PFSK-1 (cell line): ENCODE results near the gene MKLN1.

Source experiments
- POLR2AphosphoS5 ChIP-seq: IDR thresholded peaks from 2 replicates; pipeline ENCODE4 v1.6.1; 2012; ENCODE audit warnings: low read depth, mild to moderate bottlenecking, control low read depth, low read length, moderate library complexity
- REST ChIP-seq, 2 experiments: IDR thresholded peaks; 2 replicates each; pipeline versions ENCODE4 v1.6.1 to v1.8.0; 2011 to 2012; ENCODE audit warnings: low read depth in 2 of 2, low read length in 2 of 2, control low read depth in 1 of 2, inconsistent platforms in 1 of 2, mild to moderate bottlenecking in 1 of 2, moderate library complexity in 1 of 2; ENCODE audit not compliant: insufficient read depth in 1 of 2
- SIN3A ChIP-seq: IDR thresholded peaks from 2 replicates; pipeline ENCODE4 v1.6.1; 2012; ENCODE audit warnings: mild to moderate bottlenecking, low read length, moderate library complexity, borderline replicate concordance; ENCODE audit not compliant: insufficient read depth

- TF ChIP-seq SIN3A (no peak), REST (IDR thresholded peaks at IDR 0.05; ENCODE audit: insufficient read depth in 1 of 2, low read depth in 2 of 2, low read length in 2 of 2) (no peak), POLR2AphosphoS5 (no peak)
These were observed 25.2 kb upstream of the MKLN1 start for GRCh38 chr7:131302446-131302845.
